DMS 273 treated with DMSO at 0.1 percent for 48 hours (cell line): Measurements from ENCODE around the gene KCNN3.
"Not testable (repeated sequence)": the region's sequence is repeated elsewhere in the genome, so short reads cannot be mapped to it uniquely, and the experiment has no call there.

Experiments
- DNase-seq: peaks from one replicate; lab custom pipeline; 2025; lab: John Stamatoyannopoulos, UW

Gene KCNN3

DNA sequence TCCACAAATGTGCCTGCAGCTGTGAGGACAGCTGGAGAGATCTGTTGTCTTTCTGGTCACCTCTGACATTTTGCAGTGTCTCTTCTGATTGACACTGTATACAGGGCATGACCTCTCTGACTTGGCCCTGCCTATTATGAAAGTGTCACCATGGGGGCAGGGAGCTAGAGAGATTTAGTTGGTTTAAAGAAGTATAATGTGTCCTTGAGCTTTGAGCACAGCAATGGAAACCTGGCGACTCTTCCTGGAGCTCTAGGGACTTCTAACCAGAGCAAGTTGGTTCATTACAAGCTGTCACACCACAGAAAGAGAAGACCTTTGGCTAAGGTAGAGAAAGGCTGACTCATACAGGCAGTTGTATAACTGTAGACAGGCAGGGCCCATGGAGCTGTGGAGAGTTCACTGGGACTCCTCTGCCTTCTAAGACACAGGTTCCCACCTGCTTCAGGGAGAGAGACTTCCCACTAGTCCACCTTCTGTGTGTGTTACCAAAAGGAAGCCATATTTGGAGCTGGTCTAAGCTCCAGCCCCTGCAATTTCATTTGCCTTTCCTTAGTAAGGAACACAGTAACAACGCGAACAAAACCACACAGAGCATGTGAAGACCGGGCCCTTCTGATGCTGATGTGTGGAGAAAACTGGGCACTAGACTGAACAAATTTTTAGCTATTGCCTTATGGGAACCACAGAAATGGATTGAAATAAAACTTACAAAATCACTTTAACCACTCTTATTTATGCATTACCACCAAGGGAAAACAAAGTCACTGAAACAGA, 171.6 kb downstream of the KCNN3 start:
- DNase-seq, result no peak

DNA sequence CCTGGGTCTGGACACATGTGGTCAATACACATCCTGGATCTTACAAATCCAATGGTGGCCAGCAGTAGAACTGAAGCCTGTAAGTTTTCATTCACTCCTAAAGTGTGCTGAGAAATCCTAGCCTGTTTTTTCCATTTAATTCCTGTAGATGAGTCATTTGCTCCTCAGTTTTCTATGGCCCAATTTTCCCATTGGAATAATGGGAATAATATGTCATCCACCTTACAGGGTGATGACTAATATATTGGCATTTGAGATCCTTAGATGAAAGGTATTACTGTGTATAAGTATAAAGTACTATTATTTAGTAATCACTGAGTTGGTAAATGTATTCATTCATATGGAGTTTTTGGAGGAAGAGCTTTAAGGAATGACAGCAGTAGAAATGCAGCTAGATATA, 172.4 kb downstream of the KCNN3 start:
- DNase-seq, result no peak

DNA sequence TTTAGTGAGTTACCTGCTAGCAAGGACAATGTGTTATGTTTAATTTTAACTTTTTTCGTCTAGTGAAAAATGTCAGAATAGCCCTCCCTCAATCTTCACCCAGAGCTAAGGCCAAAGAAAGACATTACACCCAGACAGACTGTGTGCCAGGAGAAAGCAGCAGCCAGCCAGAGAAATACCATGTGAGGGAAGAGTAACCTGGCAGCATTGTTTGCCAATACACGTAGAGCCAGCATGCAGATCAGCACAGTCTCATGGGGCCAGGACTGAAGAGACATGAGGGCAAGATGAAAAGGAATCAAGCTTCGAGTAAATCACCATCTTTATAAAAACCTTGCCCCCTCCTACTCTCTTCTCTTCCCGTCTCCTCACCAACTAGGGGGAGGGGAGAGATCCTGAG, 173.6 kb downstream of the KCNN3 start:
- DNase-seq, result no peak

DNA sequence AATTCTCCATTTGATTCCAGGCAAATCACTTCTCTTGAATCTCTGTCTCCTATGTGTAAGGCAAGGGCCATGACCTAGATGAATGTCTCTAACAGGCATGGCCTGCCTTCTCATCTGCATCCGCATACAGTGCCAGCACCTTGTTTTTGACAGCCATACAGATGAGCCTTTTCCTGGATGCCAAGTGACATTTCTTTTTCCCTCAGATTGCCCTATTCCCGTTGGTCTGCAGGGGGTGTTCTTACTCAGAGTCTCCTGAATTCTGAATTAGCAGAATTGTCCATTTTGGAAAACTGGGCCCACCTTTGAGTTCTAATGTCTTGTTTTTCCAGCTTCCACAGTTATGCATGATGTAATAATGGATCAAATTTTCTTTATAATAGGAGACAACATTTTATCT, 174.1 kb downstream of the KCNN3 start:
- DNase-seq, result no peak

DNA sequence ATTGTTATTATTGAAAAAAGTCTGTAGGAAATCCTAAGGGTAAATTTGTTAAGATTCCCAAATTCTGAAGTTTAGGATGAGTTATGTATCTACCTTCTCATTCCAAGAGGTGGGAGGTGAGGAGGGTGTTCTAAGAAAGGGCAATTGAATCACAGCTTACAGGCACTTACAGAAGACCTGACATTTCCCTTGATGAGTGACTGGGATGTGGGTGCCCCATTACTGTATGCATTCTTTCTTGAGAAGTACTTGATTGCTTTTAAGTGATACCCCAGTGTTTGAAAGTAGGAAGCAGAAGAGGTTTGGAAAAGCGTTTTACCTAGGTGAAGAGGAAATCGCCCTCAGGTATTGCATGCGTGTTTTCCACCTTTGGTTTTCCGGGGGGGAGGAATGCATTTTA, 175.1 kb downstream of the KCNN3 start:
- no peak for DNase-seq

DNA sequence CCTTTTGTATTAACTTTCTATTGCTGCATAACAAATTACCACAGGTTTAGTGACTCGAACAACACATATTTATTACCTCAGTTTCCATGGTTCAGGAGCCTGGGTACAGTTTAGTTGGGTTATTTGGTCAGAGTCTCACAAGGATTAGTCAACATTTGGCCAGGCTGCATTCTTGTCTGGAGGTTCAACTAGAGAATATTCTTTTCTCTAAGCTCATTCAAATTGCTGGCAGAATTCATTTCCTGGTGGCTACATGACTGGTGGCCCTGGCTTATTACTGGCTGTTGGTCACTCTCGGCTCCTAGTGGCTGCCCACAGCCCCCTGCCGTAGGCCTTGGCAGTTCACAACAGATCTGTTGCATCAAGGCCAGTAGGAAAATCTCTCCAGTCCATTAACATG, 181.0 kb downstream of the KCNN3 start:
- DNase-seq, result no peak

DNA sequence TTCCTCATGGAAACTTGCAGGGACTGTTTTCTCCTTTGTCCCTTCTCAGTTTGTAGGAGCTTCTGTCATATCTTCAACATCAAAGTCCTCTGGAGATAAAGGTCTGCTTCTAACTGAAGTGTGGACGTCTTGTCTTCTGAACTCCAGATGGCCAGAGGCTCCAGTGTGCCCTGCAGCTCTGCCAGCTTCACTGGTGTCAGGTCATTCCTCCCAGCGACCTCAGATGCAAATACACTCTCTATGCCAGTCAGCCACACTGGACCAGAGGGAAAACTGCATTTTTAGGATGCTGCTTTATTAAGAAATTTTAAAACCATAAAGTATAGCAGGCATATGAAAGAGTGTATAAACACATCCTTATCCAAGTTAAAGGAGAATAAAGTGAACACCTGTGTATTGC, 183.6 kb downstream of the KCNN3 start:
- no peak for DNase-seq

DNA sequence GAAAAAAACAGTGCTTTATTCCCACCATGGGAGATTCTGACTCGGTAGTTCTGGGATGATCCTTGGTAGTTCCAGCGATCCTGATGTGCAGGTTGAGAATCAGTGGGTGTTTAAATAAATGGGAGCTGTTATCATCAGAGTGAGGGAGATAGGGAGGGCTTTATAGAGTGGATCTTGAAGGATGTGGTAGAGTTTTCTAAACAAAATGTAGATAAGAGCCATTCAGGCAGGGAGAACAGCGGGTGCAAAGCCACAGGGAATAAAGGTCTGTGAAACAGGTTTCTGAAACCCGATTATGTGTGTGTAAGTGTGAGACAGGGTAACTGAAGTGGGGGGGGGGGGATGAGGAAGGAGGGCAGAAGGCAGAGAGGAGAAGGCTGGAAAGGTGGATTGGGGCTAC, 186.3 kb downstream of the KCNN3 start:
- no peak for DNase-seq

DNA sequence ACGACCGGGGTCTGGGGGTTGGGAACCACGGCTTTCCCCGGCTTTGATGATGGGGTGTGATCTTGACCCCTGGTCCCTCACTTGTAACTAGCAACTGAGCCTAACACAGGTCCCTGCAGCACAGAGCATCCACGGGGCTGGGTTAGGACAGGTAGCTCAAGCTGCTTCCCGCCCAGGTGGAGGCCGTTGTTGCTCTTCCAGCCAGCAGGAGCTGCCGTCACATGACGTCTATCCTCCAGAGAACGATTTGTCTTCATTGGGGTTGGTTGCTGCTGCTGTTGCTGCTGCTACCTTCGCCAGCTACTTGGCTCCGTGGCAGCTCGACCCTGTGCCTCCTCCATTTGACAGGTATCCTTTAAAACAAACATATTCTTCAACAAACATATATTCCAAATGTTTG, 187.8 kb downstream of the KCNN3 start:
- DNase-seq, result no peak

DNA sequence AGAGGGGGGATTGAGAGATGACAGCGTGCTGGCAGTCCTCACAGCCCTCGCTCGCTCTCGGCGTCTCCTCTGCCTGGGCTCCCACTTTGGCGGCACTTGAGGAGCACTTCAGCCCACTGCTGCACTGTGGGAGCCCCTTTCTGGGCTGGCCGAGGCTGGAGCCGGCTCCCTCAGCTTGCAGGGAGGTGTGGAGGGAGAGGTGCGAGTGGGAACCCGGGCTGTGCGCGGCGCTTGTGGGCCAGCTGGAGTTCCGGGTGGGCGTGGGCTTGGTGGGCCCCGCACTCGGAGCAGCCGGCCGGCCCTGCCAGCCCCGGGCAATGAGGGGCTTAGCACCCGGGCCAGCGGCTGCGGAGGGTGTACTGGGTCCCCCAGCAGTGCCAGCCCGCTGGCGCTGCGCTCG, 192.2 kb downstream of the KCNN3 start:
- DNase-seq, result not testable (repeated sequence)

DNA sequence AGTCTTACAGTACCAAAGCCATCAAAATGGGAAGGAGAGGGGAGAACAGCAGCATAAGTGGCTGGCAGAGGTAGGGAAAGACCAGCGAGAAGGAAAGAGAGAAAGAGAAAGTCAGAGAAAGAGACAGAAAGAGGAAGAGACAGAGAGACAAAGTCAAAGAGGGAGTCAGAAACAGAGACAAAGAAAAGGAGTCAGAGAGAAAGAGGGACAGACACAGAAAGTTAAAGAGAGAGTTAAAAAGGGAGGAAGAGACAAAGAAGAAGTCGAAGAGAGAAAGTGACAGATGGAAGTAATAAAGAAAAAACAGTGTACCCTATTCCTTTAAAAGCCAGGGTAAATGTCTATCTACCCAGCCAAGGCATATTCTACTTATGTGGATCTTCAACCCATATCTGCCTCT, 193.2 kb downstream of the KCNN3 start:
- not testable (repeated sequence) for DNase-seq

DNA sequence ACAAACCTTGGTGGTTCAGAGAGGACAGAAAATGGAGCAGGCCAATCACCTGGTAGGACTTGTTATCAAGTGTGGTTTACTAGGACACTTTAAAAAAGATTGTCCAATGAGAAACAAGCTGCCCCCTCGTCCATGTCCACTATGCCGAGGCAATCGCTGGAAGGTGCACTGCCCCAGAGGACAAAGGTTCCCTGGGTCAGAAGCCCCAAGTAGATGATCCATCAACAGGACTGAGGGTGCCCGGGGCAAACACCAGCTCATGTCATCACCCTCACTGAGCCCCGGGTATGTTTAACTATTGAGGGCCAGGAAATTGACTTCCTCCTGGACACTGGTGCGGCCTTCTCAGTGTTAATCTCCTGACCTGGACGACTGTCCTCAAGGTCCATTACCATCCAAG, 195.6 kb downstream of the KCNN3 start:
- DNase-seq, result not testable (repeated sequence)

DNA sequence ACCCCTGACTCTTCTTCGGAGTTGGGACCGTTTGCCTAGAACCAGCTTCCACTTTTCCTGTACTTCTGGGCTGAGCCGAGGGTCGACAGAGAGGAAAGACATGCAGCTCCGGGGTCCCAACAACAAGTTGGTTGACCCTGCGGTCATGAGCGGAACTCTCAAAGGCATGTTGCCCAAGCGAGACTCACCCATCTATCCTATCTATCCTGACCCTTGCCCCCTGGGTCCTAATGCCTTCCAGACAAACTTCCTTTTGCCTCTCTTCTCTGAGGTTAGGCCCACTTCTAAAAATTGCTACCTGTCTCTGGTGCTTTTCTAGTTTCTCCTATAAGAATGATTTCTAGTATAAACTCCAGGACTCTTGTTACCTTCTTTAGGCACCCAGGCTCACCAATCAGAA, 197.8 kb downstream of the KCNN3 start:
- DNase-seq, result not testable (repeated sequence)

DNA sequence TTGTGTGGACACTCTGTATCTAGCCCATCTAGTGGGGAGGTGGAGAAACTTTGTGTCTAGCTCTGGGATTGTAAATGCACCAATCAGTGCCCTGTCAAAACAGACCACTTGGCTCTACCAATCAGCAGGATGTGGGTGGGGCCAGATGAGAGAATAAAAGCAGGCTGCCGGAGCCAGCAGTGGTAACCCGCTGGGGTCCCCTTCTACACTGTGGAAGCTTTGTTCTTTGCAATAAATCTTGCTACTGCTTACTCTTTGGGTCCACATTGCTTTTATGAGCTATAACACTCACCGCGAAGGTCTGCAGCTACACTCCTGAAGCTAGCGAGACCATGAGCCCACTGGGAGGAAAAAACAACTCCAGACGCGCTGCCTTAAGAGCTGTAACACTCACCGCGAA, 198.7 kb downstream of the KCNN3 start:
- not testable (repeated sequence) for DNase-seq

DNA sequence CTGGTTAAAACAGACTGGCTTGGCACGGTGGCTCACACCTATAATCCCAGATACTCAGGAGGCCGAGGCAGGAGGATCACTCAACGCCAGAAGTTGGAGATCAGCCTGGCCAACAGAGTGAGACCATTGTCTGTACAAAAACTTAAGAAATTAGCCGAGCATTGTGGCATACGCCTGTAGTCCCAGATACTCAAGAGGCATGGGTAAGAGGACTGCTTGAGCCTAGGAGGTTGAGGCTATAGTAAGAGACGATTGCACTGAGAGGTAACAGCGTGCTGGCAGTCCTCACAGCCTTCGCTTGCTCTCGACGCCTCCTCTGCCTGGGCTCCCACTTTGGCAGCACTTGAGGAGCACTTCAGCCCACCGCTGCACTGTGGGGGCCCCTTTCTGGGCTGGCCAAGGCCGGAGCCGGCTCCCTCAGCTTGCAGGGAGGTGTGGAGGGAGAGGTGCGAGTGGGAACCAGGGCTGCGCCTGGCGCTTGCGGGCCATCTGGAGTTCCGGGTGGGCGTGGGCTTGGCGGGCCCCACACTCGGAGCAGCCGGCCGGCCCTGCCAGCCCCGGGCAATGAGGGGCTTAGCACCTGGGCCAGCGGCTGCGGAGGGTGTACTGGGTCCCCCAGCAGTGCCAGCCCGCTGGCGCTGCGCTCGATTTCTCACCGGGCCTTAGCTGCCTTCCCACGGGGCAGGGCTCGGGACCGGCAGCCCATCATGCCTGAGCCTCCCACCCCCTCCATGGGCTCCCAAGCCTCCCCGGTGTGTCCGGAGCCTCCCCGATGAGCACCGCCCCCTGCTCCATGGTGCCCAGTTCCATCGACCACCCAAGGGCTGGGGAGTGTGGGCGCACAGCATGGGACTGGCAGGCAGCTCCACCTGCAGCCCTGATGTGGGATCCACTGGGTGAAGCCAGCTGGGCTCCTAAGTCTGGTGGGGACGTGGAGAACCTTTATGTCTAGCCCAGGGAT, 199.5 kb downstream of the KCNN3 start:
- DNase-seq, result not testable (repeated sequence)

DNA sequence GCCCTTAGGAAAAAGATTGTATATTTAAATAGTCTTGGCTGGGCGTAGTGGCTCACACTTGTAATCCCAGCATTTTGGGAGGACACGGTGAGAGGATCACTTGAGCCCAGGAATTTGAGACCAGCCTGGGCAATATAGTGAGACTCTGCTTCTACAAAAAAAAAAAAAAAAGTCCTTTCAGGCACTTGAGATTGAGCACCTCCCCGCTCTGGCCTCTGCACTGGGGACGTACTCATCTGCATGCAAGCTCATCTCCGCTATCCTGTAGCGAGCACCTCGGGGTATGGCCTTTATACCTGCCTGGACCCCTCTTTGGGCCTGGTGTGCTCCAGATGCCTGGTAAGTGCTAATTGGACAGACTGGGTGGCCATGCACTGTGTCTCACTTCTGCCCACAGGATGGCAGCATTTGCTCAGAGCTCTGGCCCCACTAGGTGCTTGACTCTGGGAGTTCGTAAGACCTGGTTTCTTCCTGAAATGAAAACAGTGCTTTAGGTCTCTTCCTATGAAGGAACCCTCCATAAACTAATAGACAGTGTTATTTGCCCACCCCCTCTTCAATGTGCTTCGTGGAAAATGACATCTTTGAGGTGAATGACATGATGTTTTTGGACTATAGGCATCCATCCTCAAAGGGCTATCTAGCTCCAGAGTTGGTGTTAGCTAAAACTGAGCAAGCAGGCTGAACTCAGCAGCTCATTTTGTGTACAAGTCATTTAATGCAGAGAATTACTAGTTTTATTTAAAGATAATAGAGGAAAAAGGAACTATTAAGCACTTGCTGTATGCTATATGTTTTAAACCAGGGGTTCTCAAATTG, 200.4 kb downstream of the KCNN3 start:
- peak; percentile 41 for DNase-seq

DNA sequence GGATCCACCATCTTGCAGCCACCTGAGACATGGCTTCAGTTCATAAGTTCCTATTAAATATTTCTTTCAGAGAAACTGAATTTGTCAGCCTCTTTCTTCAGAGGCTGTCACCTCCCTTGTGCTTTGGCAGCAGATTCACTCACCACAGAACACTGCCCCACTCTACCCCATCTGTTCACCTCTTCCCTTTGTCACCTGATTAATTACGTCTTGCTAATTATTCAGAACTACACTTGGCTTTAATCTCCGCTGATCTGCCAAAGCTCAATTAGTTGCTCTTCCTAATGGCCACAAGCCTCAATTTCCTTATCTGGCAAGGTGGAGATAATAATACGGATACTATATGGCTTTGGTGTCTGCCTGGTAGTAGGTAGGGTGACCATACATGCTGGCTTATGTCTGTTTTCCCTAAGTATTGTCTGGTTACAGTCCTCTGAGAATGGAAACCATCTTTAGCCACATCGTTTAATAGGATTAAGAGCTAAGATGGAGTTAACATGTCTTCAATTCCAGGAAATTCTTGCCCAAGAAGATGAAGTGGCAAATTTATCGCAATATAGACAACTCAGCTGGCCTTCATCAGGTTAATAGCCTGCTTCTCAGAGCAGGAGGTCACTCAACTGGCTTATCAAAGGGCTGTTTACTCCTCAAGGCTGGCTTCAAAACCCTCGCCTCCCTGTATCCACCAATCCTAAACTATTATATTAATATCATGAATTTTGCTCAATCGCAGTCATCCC, 203.9 kb downstream of the KCNN3 start:
- no peak for DNase-seq

DNA sequence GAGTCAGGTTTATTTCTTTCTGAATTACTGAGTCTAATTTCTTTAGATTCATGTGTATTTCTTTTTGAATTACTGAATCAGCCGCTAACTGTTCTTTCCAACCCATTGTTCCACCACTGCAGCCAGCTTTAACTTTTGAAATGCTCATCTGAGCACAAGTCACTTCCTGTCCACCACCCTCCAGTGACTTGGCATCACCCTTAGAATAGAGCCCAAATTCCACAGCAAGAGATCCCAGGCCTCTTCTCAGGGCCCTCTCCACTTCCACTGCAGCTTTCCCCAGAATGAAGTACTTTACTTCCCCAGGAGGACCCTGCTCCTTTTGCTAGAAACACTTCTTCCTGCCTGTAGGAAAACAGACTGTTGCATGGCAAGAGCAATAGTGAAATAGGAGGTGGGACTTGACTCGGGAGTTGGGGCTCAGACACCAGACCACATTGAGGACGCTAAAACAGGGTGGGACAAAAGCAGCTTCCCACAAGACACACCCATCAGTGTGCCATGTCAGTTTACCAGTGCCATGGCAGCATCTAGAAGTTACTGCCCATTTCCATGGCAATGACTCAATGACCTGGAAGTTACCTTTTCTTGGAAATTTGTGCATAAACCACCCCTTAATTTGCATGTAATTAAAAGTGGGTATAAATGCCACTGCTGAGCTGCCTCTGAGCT, 205.6 kb downstream of the KCNN3 start:
- DNase-seq, result no peak

DNA sequence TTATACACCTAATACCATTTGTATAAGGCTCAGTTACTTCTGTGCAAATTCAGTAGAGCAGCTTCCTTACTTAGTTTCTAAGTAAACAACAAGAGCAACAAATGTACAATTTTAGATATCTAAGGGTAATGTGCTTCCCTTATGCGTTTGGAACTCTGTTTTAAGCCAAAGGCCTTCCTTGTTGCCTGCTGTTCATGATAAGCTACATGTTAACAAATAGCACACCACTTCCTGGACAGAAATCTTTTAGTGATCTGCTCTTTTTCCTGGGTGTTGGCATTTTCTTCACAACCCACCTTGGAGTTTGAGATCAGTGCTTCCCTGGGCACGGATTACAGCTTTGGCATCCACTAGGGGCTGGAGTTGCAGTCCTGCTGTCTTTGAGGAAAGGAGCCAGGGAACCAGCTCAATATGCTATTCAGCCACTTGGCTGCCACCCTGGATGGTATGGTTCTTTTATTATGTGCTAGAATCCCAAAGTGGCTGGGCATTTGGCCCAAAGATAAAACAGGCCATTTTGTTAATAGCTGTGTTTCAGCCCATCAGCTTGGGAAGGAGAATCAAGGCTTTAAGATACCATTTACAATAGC, 206.5 kb downstream of the KCNN3 start:
- no peak for DNase-seq

DNA sequence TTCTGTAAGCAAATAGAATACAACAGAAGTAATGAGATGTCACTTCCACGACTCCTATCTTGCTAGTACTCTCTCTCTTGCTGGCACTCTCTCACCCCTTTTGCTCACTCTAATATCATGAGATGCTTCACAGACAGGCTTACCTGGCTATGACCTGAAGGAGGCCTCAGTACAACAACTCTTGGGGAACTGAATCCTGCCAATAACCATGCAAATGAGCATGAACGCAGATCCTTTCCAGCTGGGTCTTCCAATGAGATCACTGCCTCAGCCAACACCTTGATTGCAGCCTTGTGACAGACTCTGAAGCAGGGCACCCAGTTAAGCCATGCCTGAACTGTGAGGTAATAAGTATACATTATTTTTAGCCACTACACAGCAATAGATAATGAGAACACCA, 209.0 kb downstream of the KCNN3 start:
- no peak for DNase-seq
